Lower leg skin (tissue), 3 donors: Measurements from ENCODE around the gene CERS4.

Source experiments
- POLR2A ChIP-seq, 2 donors: fragments of 450-650 bp; IDR thresholded peaks; one replicate each; pipeline ENCODE4 v1.6.1; 2016 to 2017; ENCODE audit warnings: antibody characterized with exemption in 2 of 2, mild to moderate bottlenecking in 1 of 2, moderate library complexity in 1 of 2
- TF ChIP-seq, protein P1 (sequence below), 3 donors: fragments of 450-650 bp; IDR thresholded peaks; one replicate each; pipeline ENCODE4 v1.5.1; 2016; ENCODE audit warnings: antibody characterized with exemption in 3 of 3, mild to moderate bottlenecking in 3 of 3, moderate library complexity in 2 of 3

DNA sequence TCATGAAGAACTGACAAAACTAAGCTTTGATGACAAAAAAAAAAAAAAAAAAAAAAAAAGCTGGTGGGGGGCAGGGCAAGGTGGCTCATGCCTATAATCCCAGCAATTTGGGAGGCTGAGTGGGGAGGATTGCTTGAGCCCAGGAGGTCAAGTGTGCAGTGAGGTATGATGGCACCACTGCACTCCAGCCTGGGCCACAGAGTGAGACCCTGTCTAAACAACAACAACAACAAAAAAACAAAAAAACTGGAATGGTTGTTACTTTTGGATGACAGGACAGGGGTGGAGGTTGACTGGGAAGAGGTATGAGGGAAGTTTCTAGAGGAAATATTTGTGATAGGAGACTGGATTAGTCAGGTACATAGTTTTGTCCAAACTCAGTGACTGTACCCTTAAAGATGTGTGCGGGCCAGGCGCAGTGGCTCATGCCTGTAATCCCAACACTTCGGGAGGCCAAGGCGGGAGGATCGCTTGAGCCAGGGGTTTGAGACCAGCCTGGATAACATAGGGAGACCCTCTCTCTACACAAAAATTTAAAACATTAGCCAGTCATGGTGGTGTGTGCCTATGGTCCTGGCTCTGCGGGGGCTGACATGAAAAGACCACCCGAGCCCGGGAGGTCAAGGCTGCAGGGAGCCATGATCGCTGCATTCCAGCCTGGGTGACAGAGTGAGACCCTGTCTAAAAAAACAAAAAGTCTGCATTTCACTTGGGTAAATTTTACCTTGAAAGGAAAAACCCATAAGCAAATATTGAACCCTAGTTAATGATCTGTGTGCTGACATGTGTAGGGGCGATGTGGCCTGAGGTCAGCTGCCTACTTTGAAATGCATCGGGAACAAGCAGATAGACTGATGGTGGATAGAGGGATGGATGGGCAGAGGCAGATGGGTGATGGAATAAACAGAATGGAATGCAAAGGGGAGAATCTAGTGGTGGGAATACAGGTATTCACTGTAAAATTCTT is 37.0 kb downstream of the CERS4 start:
- TF ChIP-seq, protein P1, sequence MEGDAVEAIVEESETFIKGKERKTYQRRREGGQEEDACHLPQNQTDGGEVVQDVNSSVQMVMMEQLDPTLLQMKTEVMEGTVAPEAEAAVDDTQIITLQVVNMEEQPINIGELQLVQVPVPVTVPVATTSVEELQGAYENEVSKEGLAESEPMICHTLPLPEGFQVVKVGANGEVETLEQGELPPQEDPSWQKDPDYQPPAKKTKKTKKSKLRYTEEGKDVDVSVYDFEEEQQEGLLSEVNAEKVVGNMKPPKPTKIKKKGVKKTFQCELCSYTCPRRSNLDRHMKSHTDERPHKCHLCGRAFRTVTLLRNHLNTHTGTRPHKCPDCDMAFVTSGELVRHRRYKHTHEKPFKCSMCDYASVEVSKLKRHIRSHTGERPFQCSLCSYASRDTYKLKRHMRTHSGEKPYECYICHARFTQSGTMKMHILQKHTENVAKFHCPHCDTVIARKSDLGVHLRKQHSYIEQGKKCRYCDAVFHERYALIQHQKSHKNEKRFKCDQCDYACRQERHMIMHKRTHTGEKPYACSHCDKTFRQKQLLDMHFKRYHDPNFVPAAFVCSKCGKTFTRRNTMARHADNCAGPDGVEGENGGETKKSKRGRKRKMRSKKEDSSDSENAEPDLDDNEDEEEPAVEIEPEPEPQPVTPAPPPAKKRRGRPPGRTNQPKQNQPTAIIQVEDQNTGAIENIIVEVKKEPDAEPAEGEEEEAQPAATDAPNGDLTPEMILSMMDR (IDR thresholded peaks at IDR 0.05), result no peak
- no peak for TF ChIP-seq POLR2A (IDR thresholded peaks at IDR 0.05)
